Amniotic epithelial cell (primary cell): ENCODE results near the gene LDHD.
A peak's percentile ranks its signal among the peaks of the same experiment; 100 is the strongest.

Experiments used
- DNase-seq: peaks from one replicate; pipeline ENCODE4 v3.0.0-alpha.2; 2010; ENCODE audit warnings: low read depth

LDHD gene

GRCh38 chr16:75114946-75115825 lies 1.4 kb downstream of the LDHD start:
- no peak for DNase-seq

DNA sequence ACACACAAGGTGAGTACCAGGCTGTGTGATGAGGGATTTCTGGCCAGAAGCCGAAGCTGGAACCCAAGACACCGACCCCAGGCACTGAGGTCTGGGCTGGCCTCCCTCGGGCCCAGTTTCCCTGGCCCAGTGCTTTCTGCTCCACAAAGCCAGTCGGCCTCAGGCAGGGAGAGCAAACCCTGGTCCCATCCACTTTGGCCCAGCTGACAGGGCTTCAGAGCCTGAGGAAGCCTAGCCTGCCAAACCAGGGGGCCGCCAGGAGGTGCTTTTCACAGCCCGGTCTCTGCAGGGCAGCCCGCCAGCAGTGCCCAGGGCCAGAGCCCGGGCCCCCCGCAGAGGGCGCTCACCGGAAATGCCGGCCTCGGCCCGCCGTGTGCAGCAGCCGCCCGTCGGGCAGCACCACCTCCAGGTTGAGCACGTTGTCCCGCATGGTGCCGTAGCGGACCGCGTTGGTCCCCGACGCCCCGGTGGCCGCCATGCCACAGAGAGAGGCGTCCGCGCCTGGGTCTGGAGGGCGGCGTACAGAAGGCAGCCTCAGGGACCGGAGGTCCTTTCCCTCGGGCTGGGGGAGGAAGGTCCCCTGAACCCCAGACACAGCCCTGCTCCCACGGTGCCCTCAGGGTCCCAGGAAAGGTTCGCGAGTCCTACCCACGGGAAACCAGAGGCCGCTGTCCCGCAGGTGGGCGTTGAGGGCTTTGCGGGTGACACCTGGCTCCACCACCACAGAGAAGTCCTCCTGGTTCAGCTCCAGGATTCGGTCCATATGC lies 2.2 kb downstream of the LDHD start:
- DNase-seq, result no peak

DNA sequence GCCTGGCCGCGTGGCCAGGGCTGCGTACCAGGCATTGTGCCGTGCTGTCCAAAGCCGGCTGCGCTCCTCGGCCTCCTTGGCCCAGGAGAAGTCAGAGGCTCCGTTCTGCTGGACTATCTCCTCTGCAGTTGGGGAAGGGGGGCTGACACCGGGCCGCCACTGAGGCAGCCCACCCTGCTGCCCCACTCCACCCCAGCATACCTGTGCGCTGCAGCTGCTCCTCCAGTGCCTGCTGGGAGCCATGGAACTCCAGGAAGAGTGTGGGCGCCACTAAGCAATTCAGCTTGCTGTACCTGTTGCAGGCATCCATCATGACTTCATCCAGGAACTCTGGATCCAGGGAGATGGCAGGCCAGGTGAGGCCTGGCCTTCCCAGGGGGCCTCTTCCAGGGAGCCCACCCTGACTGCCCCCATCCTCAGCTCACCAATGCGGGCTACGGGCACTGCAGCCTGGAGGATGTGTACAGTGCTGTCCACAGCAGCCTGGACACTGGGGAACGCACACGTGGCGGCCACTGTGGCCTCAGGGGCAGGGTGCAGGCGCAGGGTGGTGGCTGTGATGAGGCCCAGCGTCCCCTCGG lies 2.9 kb downstream of the LDHD start:
- DNase-seq, result no peak

DNA sequence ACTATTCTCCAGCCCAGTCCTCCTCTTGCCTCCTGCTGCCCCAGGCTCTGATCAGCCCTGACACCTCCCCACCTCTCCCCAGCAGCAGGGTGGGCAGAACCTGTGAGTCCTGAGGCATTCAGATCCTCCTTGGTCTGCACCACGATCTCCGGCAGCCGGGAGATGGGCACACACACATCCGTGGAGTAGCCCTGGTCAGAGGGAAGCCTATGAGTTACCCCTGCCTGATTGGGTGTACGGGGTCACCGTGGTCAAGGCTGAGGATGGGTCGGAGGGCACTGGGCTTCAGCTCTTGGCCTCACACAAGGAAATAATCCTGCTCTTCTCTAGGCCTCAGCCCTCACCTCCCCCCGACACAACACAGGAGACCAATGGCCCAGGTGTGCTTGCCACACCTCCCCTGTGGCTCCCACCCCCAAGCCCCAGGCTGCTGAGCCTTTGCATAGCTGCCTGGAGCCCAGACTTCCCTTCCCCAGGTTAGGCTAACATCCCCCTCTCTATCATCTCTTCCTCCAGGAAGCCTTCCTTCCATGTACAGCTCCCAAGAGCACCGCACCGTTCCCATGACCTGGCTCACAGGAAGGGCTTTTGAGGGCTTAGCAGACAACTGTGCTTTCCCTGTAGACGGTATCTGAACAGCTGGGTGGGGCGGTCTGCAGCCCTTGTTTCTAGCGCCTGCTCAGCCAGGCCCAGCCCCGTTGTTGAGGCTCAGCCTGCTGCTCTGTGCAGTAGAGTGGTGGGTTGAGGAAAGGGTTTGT lies 3.7 kb downstream of the LDHD start:
- no peak for DNase-seq

- DNase-seq, result no peak
Observed at GRCh38 chr16:75111961-75112733, 4.4 kb downstream of the LDHD start.

GRCh38 chr16:75111514-75111940 lies 5.1 kb downstream of the LDHD start:
- DNase-seq, result no peak

- peak; percentile 81 for DNase-seq
Observed at GRCh38 chr16:75110637-75111513, 5.7 kb downstream of the LDHD start.

- no peak for DNase-seq
Observed at GRCh38 chr16:75109732-75110243, 6.8 kb downstream of the LDHD start.

- peak; percentile 95 for DNase-seq
Observed at GRCh38 chr16:75108792-75109731, 7.5 kb downstream of the LDHD start.

DNA sequence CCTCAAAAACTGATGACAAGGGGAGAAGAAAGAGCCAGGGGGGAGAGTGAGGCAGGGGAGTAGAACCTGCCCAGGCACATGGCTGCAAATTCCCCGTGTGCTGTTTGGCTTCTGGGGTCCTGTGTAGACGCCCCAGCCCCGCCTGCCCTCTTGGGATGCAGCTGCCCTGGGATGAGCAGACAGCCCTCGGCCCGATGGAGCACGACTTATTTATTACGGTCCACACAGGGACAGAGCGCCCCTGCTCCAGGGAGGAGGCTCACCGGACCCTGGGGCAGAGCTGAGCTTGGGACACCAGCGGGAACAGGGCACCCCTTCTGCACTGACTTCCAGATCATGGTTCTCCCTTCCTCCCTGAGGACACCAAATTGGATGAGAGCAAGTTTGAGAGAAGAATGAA lies 9.1 kb downstream of the LDHD start:
- no peak for DNase-seq

DNA sequence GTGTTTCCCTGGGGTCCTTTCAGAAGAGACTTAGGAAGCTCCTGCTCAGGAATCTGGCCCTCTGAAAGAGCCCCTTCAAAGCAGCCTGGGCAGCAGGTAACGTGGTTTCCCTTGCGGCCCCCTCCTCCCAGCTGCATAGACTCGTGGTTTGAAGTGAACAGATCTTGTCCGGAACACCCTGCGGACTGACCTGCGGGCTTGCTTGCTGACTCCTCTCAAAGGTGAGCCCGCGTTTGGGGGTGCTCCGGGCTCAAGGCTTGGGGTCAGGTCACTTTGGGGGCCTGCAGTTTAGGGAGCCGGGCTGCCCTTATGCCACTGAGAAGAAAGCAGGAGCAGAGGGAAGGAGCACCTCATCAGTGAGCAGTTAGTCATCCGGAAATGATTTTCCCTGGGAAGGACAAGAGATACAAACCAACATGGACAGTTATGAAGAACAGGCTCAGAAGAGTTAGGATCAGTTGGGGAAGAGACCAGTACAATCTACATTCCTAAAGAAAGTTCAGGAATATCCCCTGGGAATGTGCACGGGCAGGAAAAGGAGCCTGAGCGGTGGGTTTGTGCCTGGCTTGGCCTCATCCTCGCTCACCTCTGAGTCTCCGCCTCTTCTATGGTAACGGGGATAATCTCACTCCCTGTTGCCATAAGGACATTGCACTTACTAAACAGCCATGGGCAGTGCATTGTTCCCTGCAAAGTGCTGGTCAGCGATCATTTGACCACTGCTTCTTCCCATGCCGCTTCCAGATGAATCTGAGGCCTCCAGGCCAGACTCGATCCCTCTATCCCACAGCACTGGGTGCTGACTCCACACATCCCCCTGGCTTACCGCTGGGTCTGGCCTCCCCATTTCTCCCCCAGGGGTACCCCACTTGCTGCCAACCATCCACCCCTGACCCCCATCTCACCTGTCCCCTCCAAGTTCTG lies 10.0 kb downstream of the LDHD start:
- peak; percentile 42 for DNase-seq

DNA sequence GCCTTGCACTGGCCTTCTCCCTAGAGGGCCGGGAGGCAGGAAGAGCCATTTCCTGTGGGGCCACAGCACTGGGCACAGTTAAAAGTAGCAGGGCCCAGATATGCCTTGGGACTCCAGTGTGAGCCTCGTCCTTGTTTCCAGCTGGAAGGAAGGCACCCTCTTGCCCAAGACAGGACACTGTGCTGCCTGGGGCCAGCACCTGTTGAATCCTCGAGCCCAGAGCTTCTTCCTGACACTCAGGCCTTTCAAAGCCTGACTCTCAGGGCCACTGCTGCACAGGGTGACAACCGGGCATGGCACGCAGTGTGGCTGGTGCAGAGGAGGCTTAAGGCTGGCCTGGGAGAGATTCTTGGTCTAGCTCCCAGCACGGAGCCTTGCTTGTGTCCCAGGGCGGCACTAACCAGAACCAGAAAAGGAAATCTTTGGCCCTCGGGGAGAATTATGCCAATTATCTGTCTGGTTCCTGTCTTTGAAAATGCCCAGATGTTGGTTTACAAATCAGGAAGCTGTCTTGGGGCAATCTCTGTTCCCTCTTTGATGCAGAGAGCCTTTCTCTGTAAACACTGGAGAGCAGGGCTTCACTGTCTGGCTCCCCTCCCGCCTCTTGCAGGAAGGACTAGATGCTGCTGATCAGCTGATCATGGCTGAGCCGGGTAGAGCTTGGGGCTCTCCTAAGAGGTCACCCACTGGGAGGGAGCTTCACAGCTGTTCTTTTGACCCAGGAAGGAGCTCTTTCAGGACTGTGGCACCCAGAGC lies 11.1 kb downstream of the LDHD start:
- DNase-seq, result peak; percentile 77

DNA sequence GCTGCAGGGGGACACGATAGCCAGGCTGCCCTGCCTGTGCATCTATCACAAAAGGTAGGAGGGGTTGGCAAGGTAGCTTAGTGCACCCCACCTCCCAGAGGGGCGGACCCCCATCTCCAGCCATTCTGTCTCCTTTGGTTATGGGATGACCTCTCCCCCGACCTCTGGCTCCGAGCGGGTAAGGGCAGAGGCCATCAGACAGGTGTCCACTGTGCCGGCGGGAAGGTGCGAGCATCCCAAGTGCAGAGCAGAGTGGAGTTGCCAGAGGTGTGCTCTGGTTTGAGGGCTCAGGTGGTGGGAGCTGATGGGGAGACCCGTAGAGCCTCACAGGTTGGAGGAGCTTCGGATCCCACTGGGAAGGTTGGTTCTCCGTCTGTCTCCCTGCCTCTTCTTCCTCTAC lies 11.7 kb downstream of the LDHD start:
- DNase-seq, result no peak

DNA sequence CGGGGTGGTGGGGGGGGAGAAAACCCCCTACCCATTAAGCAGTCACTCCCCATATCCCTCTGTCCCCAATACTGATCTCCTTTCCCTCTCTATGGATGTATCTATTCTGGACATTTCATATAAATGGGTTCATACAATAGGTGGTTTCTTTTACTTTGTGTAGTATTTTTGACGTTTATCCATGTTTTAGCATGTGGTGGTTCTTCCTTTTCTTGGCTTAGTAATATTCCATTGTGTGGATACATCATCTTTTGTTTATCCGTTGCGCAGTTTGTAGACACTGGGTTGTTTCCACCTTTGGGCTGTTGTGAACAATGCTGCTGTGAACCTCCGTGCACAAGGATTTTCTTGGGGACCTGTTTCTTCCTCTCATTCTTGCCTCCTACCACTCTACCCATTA lies 12.6 kb downstream of the LDHD start:
- DNase-seq, result no peak

DNA sequence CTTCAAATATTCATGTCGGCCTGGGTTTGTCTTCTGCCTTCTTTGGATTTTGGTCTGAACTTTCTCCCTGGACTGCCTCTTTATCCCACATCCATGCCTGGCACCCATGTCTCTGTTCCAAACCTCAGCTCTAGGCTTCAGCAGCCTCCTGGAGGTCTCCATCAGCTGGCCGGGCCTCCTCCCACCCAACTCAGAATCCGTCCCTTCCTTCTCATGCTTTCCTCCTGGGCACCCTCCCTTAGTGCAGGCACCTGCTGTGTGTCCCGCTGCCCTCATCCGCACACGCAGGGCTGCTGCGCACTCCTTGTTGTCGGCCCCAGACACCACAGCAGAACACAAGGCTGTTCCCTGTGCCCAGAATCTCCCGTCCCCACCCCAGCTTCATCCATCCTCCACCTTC lies 14.0 kb downstream of the LDHD start:
- DNase-seq, result no peak

DNA sequence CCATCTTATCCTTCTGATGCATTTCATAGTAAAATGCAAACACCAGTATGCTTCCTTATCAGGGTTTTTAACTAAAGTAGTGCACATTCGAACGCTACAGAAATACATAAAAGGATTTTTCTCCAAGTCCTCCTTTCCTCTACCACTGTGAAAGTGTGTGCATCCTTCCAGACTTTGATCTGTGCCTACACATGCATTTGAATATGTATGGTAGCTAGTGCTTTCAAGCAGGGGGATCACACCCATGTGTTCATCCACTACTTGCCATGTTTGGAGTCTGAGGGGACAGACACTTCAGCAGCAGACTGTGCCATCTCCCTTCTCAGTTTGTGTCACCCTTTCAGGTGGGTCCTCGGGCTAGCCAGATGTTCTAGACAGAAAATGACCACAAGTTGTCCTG lies 14.9 kb downstream of the LDHD start:
- DNase-seq, result no peak

DNA sequence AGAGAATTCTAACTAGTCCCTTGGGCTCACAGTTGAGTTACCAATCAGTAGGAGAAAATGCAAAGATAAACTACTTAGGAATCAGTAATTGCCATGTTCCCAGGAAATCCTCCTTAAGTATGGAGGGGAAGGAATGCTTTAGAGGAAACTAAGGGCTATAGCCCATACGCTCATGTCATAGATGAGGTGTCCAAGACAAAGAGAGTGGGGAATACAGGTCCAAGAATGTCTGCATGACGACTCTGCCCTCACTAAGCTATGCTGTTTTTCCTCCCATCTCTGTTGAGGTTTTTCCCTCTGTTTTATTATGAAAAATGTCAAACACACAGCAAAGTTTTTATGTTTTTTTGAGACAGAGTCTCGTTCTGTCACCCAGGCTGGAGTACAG lies 16.0 kb downstream of the LDHD start:
- no peak for DNase-seq
